NCI-H1048 (cell line): Measurements from ENCODE around the gene ZNF578.
"Not testable (repeated sequence)": the region's sequence is repeated elsewhere in the genome, so short reads cannot be mapped to it uniquely, and the experiment has no call there.

ENCODE experiments used
- DNase-seq: peaks from one replicate; lab custom pipeline; 2025; lab: John Stamatoyannopoulos, UW

Gene ZNF578

GRCh38 chr19:52561611-52562010, 108.3 kb downstream of the ZNF578 start:
- not testable (repeated sequence) for DNase-seq
